DOHH2 (cell line): ENCODE results near the gene GJC1.

ENCODE experiments used
- H3F3A ChIP-seq: fragments of 200-600 bp; sonication (generic), shearing (Covaris generic); 2 replicates; pipeline ENCODE4 v1.6.0; 2016; ENCODE audit warnings: antibody characterized with exemption, mild to moderate bottlenecking; ENCODE audit not compliant: control insufficient read depth, insufficient read depth
- H3K27ac ChIP-seq: fragments of 200-600 bp; sonication (generic); 2 replicates; pipeline ENCODE4 v1.5.1; 2014; ENCODE audit warnings: low read depth, mild to moderate bottlenecking, low read length, moderate library complexity
- H3K27me3 ChIP-seq: fragments of 200-600 bp; sonication (generic); 2 replicates; pipeline ENCODE4 v1.6.1; 2014; ENCODE audit warnings: mild to moderate bottlenecking, low read length, mixed read lengths; ENCODE audit not compliant: control insufficient read depth
- H3K36me3 ChIP-seq: fragments of 200-600 bp; sonication (generic); 2 replicates; pipeline ENCODE4 v1.6.1; 2014; ENCODE audit warnings: mild to moderate bottlenecking, low read length, moderate library complexity, mixed read lengths; ENCODE audit not compliant: control insufficient read depth
- H3K4me1 ChIP-seq: fragments of 200-600 bp; sonication (generic); 2 replicates; pipeline ENCODE4 v1.6.1; 2014; ENCODE audit warnings: mild to moderate bottlenecking, low read length, mixed read lengths; ENCODE audit not compliant: control insufficient read depth
- H3K4me2 ChIP-seq: fragments of 200-600 bp; sonication (generic); 2 replicates; pipeline ENCODE4 v1.6.0; 2014; ENCODE audit warnings: mild to moderate bottlenecking, low read length, moderate library complexity
- H3K4me3 ChIP-seq: fragments of 200-600 bp; sonication (generic); 2 replicates; pipeline ENCODE4 v1.5.1; 2014; ENCODE audit warnings: mild to moderate bottlenecking, low read length, mixed read lengths
- H3K79me2 ChIP-seq: fragments of 200-600 bp; sonication (generic); 2 replicates; pipeline ENCODE4 v1.6.1; 2014; ENCODE audit warnings: mild to moderate bottlenecking, low read length, mixed read lengths; ENCODE audit not compliant: control insufficient read depth
- H3K9me2 ChIP-seq: fragments of 200-600 bp; sonication (generic); replicated peaks from 2 replicates; pipeline ENCODE4 v1.6.1; 2014; ENCODE audit warnings: mild to moderate bottlenecking, low read length, mixed read lengths; ENCODE audit not compliant: control insufficient read depth
- H3K9me3 ChIP-seq: fragments of 200-600 bp; sonication (generic); 2 replicates; pipeline ENCODE4 v1.6.1; 2014; ENCODE audit warnings: antibody characterized with exemption, low read length, mixed read lengths; ENCODE audit not compliant: control insufficient read depth, insufficient read depth
- H4K20me1 ChIP-seq: fragments of 200-600 bp; sonication (generic); 2 replicates; pipeline ENCODE4 v1.6.0; 2014; ENCODE audit warnings: low read depth, mild to moderate bottlenecking, antibody characterized with exemption, low read length, moderate library complexity; ENCODE audit not compliant: control insufficient read depth, insufficient read depth
- CTCF ChIP-seq: fragments of 200-600 bp; sonication (generic); IDR thresholded peaks from one replicate; pipeline ENCODE4 v1.5.1; 2014; ENCODE audit warnings: antibody characterized with exemption, mild to moderate bottlenecking, low read depth, low read length; ENCODE audit not compliant: poor library complexity, severe bottlenecking
- EZH2phosphoT487 ChIP-seq: fragments of 200-600 bp; sonication (generic); IDR thresholded peaks from 2 replicates; pipeline ENCODE4 v1.6.1; 2017; ENCODE audit warnings: borderline replicate concordance, mild to moderate bottlenecking, antibody characterized with exemption, low read length, moderate library complexity, mixed read lengths

Gene GJC1

DNA sequence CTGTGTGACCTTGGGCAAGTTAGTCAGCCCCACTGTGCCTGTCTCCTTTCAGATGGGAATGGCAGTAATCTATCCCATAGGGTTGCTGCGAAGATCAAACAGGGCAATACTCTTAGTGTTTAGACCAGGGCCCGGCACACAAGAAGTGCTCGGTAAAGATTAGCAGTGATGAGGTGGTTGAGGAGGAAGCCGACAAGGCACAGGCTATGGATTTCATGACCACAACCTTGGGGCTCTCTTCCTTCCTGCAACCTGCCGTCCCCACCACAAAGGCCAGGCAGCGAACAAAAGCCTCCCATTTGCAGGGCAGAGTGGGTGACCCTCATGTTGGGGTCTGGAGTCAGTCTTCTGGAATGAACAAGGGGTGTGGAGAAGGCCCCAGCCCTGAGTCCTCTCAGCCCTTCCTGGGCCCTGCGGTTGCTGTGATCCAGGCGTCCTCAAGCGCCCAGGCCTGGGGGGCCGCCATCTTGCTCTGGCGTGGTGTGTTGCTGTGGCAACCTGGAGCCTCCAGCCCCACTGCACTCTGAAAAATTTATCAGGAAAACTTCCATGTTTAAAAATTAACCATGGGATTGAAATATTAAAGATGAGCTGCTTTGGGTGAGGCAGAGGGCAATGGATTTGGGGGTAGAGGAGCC is 61.5 kb downstream of the GJC1 start:
- H3K9me2 ChIP-seq, result no peaks in the 10 kb centered on the region
- H3F3A ChIP-seq, result no peaks in the 10 kb centered on the region
- no peak overlapping the region for H3K4me2 ChIP-seq
- no peaks in the 10 kb centered on the region for H3K4me1 ChIP-seq
- no peak overlapping the region for H3K27ac ChIP-seq
- H4K20me1 ChIP-seq, result no peaks in the 10 kb centered on the region
- no peaks in the 10 kb centered on the region for H3K36me3 ChIP-seq
- H3K9me3 ChIP-seq, result no peaks in the 10 kb centered on the region
- TF ChIP-seq CTCF, result no peak
- TF ChIP-seq EZH2phosphoT487, result no peak
- no peaks in the 10 kb centered on the region for H3K79me2 ChIP-seq
- peaks cover 8% of the 10 kb centered on the region; the same call in 1 of the 2 replicates for H3K27me3 ChIP-seq
- no peak overlapping the region for H3K4me3 ChIP-seq

DNA sequence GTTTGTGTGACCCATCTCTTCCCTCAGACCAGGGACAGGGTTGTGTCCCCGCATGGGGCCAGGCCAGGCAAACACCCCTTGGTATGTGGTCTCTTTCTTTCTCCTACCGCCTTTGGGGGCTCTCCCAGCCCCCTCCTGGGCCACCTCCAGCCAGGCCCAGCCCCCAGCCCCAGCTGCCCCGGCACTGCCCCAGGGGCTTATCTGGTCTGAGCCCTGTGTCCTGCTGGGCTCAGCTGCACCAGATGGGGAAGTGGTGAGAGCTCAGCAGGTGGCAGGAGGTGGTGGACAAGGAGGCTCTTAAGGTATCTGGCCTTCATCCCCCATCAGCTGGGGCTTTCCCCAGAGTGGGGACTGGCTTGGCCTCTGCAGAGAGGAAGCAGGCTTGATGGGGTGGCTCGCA is 62.6 kb downstream of the GJC1 start:
- H3K9me3 ChIP-seq, result no peaks in the 10 kb centered on the region
- TF ChIP-seq EZH2phosphoT487, result no peak
- TF ChIP-seq CTCF, result no peak
- no peaks in the 10 kb centered on the region for H3K4me1 ChIP-seq
- H3K9me2 ChIP-seq, result no peaks in the 10 kb centered on the region
- no peak overlapping the region for H3K27ac ChIP-seq
- H3F3A ChIP-seq, result no peaks in the 10 kb centered on the region
- no peak overlapping the region for H3K4me3 ChIP-seq
- no peak overlapping the region for H3K4me2 ChIP-seq
- H3K27me3 ChIP-seq, result peaks cover 8% of the 10 kb centered on the region; the same call in 1 of the 2 replicates
- no peaks in the 10 kb centered on the region for H3K36me3 ChIP-seq
- no peaks in the 10 kb centered on the region for H4K20me1 ChIP-seq
- H3K79me2 ChIP-seq, result no peaks in the 10 kb centered on the region

- Histone ChIP-seq H3K79me2 (no peaks in the 10 kb centered on the region), H3K4me3 (no peak overlapping the region), H4K20me1 (no peaks in the 10 kb centered on the region), H3K27me3 (peaks cover 8% of the 10 kb centered on the region; the same call in 1 of the 2 replicates), H3K9me2 (no peaks in the 10 kb centered on the region), H3K36me3 (no peaks in the 10 kb centered on the region), H3F3A (no peaks in the 10 kb centered on the region), H3K9me3 (no peaks in the 10 kb centered on the region), H3K4me1 (no peaks in the 10 kb centered on the region), H3K4me2 (no peak overlapping the region), H3K27ac (no peak overlapping the region)
- no peak for TF ChIP-seq EZH2phosphoT487
- TF ChIP-seq CTCF, result no peak
Measured at GRCh38 chr17:44766409-44767038, 63.6 kb downstream of the GJC1 start.
